Fibroblast of villous mesenchyme (primary cell): Measurements from ENCODE around the gene KCNQ5. TPM values are rescaled to one million over a fixed set of nuclear protein-coding genes. Genes with fewer than 3 reads are reported as not detected.

ENCODE experiments used
- DNase-seq: peaks from one replicate; pipeline ENCODE4 v3.0.0-alpha.2; 2010; ENCODE audit warnings: low read depth
- H3K4me3 ChIP-seq: 2 replicates; pipeline ENCODE4 v1.5.1; 2011; ENCODE audit warnings: low read depth, mild to moderate bottlenecking, low read length
- CTCF ChIP-seq: IDR thresholded peaks from 2 replicates; pipeline ENCODE4 v1.5.1; 2012; ENCODE audit warnings: low read depth, mild to moderate bottlenecking, low read length; ENCODE audit not compliant: insufficient read depth
- total RNA-seq: library from RNA; depleted of rRNA; stranded (reverse); fragments of >200 nt; gene quantifications from 2 replicates; pipeline ENCODE4 v1.2.3, GENCODE V29; 2012

KCNQ5 gene
- total RNA-seq, 1 donor: 0.86 TPM

GRCh38 chr6:72953971-72954381 lies 332.1 kb downstream of the KCNQ5 start:
- DNase-seq: no peak
- no peak overlapping the region for H3K4me3 ChIP-seq
- no peak for TF ChIP-seq CTCF

- no peak overlapping the region for H3K4me3 ChIP-seq
- TF ChIP-seq CTCF: no peak
- no peak for DNase-seq
These were observed 332.9 kb downstream of the KCNQ5 start for GRCh38 chr6:72954716-72955115.

GRCh38 chr6:72955666-72956065 lies 333.8 kb downstream of the KCNQ5 start:
- TF ChIP-seq CTCF: no peak
- no peak for DNase-seq

GRCh38 chr6:72956272-72956671 lies 334.4 kb downstream of the KCNQ5 start:
- no peak overlapping the region for H3K4me3 ChIP-seq
- TF ChIP-seq CTCF: no peak
- no peak for DNase-seq

More at GRCh38 chr6:72955666-72956065, 333.8 kb downstream of the KCNQ5 start:
- no peak overlapping the region for H3K4me3 ChIP-seq

GRCh38 chr6:72959821-72960220 lies 338.0 kb downstream of the KCNQ5 start:
- no peak overlapping the region for H3K4me3 ChIP-seq

GRCh38 chr6:72963946-72964345 lies 342.1 kb downstream of the KCNQ5 start:
- H3K4me3 ChIP-seq: no peak overlapping the region
- no peak for TF ChIP-seq CTCF
- DNase-seq: no peak

More at GRCh38 chr6:72959821-72960220, 338.0 kb downstream of the KCNQ5 start:
- no peak for DNase-seq
- no peak for TF ChIP-seq CTCF

- no peak for TF ChIP-seq CTCF
- DNase-seq: no peak
- no peak overlapping the region for H3K4me3 ChIP-seq
These were observed 344.9 kb downstream of the KCNQ5 start for GRCh38 chr6:72966628-72967280.
